Measurements from ENCODE around the gene ANGEL2. TPM values are rescaled to one million over a fixed set of nuclear protein-coding genes. Genes with fewer than 3 reads are reported as not detected.

The ANGEL2 gene
- total RNA-seq, 1 experiment from 2014 or later: 25.5 TPM

- Histone ChIP-seq H3K9ac (ENCODE audit: low read length) (no peak overlapping the region), H3K9me3 (ENCODE audit: control insufficient read depth in 1 of 2, insufficient read depth in 1 of 2, low read depth in 1 of 2, low read length in 2 of 2) (no peaks in the 10 kb centered on the region), H3K27me3 (ENCODE audit: insufficient read depth, low read length) (no peaks in the 10 kb centered on the region), H3K4me3 (replicated peaks in 1 of 2; ENCODE audit: low read depth in 1 of 2, low read length in 2 of 2) (no peak overlapping the region), H3K4me2 (ENCODE audit: low read length) (no peak overlapping the region), H3K9me2 (ENCODE audit: insufficient read depth) (no peaks in the 10 kb centered on the region), H3K36me3 (ENCODE audit: control insufficient read depth in 1 of 2, insufficient read depth in 2 of 2, low read length in 2 of 2) (no peaks in the 10 kb centered on the region), H4K20me1 (ENCODE audit: insufficient read depth) (peaks cover 9% of the 10 kb centered on the region; the same call in 1 of the 2 replicates), H2AFZ (ENCODE audit: low read depth, low read length, poor library complexity, severe bottlenecking) (no peak overlapping the region), H3K27ac (ENCODE audit: low read depth, low read length) (no peak overlapping the region), H3K4me1 (ENCODE audit: control insufficient read depth in 1 of 2, insufficient read depth in 2 of 2, low read length in 2 of 2) (no peaks in the 10 kb centered on the region), H3K79me2 (ENCODE audit: insufficient read depth, low read length) (peaks cover 43% of the 10 kb centered on the region)
- ChIA-PET RAD21 (ENCODE audit: low non-redundant PET in 1 of 2, low total read pairs in 2 of 2, uncharacterized antibody in 2 of 2, unreplicated experiment in 2 of 2) (no interaction called here), CTCF (no interaction called here), POLR2A (no interaction called here)
- TF ChIP-seq ZFX (IDR thresholded peaks at IDR 0.05): no peak
- TF ChIP-seq SRF (IDR thresholded peaks at IDR 0.05; ENCODE audit: low read depth): no peak
- no peak for TF ChIP-seq SP1 (IDR thresholded peaks at IDR 0.05; ENCODE audit: low read depth)
- TF ChIP-seq TCF7L2 (IDR thresholded peaks at IDR 0.05; ENCODE audit: borderline replicate concordance, extremely low read depth, insufficient read depth, insufficient read length): no peak
- TF ChIP-seq EGR1 (IDR thresholded peaks at IDR 0.05; ENCODE audit: low read depth): no peak
- TF ChIP-seq SIN3A (IDR thresholded peaks at IDR 0.05; ENCODE audit: low read depth): no peak
- TF ChIP-seq CTCF (IDR thresholded peaks at IDR 0.05 in 2 of 3, conservative IDR thresholded peaks at IDR 0.05 in 1 of 3; ENCODE audit: borderline replicate concordance in 1 of 3, insufficient read depth in 1 of 3, low read depth in 2 of 3, low read length in 2 of 3): no peak
- no peak for TF ChIP-seq JUND (IDR thresholded peaks at IDR 0.05)
- intact Hi-C loops (cut with micrococcal nuclease): no loop called here
- DNase-seq (ENCODE audit: low read depth, low spot score) (no peak), ATAC-seq (no peak)
- BruUV-seq (replicated peaks): no TSS peak
Measured at GRCh38 chr1:213060836-213061235, 45.2 kb upstream of the ANGEL2 start.

GRCh38 chr1:213057264-213058059 lies 41.8 kb upstream of the ANGEL2 start:
- CTCF ChIA-PET: no interaction called here
- H3K4me1 ChIP-seq (ENCODE audit: control insufficient read depth in 1 of 2, insufficient read depth in 2 of 2, low read length in 2 of 2): no peaks in the 10 kb centered on the region
- TF ChIP-seq FOSL1 (IDR thresholded peaks at IDR 0.05; ENCODE audit: low read depth): no peak
- no peak for TF ChIP-seq TCF7L2 (IDR thresholded peaks at IDR 0.05; ENCODE audit: borderline replicate concordance, extremely low read depth, insufficient read depth, insufficient read length)
- no peak for DNase-seq (ENCODE audit: low read depth, low spot score)
- BruUV-seq (replicated peaks): no TSS peak
- RAD21 ChIA-PET (ENCODE audit: low non-redundant PET in 1 of 2, low total read pairs in 2 of 2, uncharacterized antibody in 2 of 2, unreplicated experiment in 2 of 2): no interaction called here
- no peak overlapping the region for H3K27ac ChIP-seq (ENCODE audit: low read depth, low read length)
- H3K9me3 ChIP-seq (ENCODE audit: control insufficient read depth in 1 of 2, insufficient read depth in 1 of 2, low read depth in 1 of 2, low read length in 2 of 2): no peaks in the 10 kb centered on the region
- H3K79me2 ChIP-seq (ENCODE audit: insufficient read depth, low read length): peaks cover 64% of the 10 kb centered on the region
- no peak overlapping the region for H3K4me2 ChIP-seq (ENCODE audit: low read length)
- intact Hi-C loops (cut with micrococcal nuclease): no loop called here
- H3K9me2 ChIP-seq (ENCODE audit: insufficient read depth): no peaks in the 10 kb centered on the region
- no peak for ATAC-seq
- H2AFZ ChIP-seq (ENCODE audit: low read depth, low read length, poor library complexity, severe bottlenecking): no peak overlapping the region
- no peaks in the 10 kb centered on the region for H3K27me3 ChIP-seq (ENCODE audit: insufficient read depth, low read length)
- H3K4me3 ChIP-seq (replicated peaks in 1 of 2; ENCODE audit: low read depth in 1 of 2, low read length in 2 of 2): no peak overlapping the region
- H4K20me1 ChIP-seq (ENCODE audit: insufficient read depth): peaks cover 9% of the 10 kb centered on the region; the same call in 1 of the 2 replicates
- POLR2A ChIA-PET: no interaction called here
- no peak overlapping the region for H3K9ac ChIP-seq (ENCODE audit: low read length)
- no peaks in the 10 kb centered on the region for H3K36me3 ChIP-seq (ENCODE audit: control insufficient read depth in 1 of 2, insufficient read depth in 2 of 2, low read length in 2 of 2)

Measured in HCT116 (cell line).